Cardiac muscle cell (in vitro differentiated cells and primary cell): ENCODE data around the gene EMP1. TPM values are rescaled to one million over a fixed set of nuclear protein-coding genes. Genes with fewer than 3 reads are reported as not detected.

Experiments used
- DNase-seq, 2 donors: peaks; one replicate each; pipeline versions ENCODE4 v3.0.0 to v3.0.0-alpha.2; 2010 to 2017; ENCODE audit warnings: low read depth in 1 of 2, low spot score in 1 of 2
- H3K27ac ChIP-seq: fragments of 200-600 bp; sonication (generic); 2 replicates; pipeline ENCODE4 v1.5.1; 2016
- H3K27me3 ChIP-seq: fragments of 200-600 bp; sonication (generic); 2 replicates; pipeline ENCODE4 v1.6.0; 2016; ENCODE audit warnings: control low read depth
- H3K36me3 ChIP-seq: fragments of 200-600 bp; sonication (generic); 2 replicates; pipeline ENCODE4 v1.5.1; 2016; ENCODE audit warnings: control low read depth
- H3K4me1 ChIP-seq: fragments of 200-600 bp; sonication (generic); 2 replicates; pipeline ENCODE4 v1.8.1; 2017; ENCODE audit warnings: low read depth, mild to moderate bottlenecking, mixed run types
- H3K4me3 ChIP-seq: fragments of 200-600 bp; sonication (generic); 2 replicates; pipeline ENCODE4 v1.5.1; 2016; ENCODE audit warnings: mild to moderate bottlenecking
- H3K9me3 ChIP-seq: fragments of 200-600 bp; sonication (generic); 2 replicates; pipeline ENCODE4 v1.5.1; 2017; ENCODE audit warnings: low read depth, mild to moderate bottlenecking, control low read depth
- polyA plus RNA-seq: library from polyadenylated mRNA; unstranded; fragments of >200 nt; fragmentation: Nextera tagmentation; extraction: Ambion mirVana; gene quantifications from 2 replicates; pipeline ENCODE4 v1.2.1, GENCODE V29; 2016
- total RNA-seq: library from RNA; depleted of rRNA; stranded (reverse); fragments of >200 nt; gene quantifications from 2 replicates; pipeline ENCODE4 v1.2.3, GENCODE V29; 2016
- TF ChIP-seq, protein P1 (sequence below): IDR thresholded peaks from 2 replicates; pipeline ENCODE4 v1.5.1; 2012; ENCODE audit warnings: low read depth, mild to moderate bottlenecking, low read length

Gene EMP1
- total and polyA plus RNA-seq, 2 experiments from 2014 or later: 0.30 to 1.7 TPM

DNA sequence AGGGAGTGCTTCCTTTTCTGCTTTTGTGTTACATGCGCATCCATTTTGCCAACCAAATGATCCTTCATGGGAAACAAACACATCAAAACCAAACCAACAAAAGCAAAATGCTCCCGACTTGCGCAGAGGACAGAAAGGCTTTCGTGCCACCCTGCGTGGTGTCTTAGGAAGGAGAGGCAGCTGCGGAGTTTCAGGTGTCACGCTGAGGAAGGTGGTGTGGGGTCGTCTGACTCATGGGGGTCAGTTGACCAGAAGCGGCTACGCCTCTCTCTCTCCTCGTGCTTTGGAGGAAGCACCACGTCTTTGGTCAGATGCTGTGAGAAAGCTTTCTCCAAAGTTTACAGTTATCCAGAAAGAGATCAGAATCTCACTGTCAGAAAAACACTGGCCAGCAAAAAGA is 7.9 kb downstream of the EMP1 start:
- Histone ChIP-seq H3K27ac (no peak overlapping the region), H3K9me3 (no peaks in the 10 kb centered on the region), H3K27me3 (no peaks in the 10 kb centered on the region), H3K4me1 (no peaks in the 10 kb centered on the region), H3K36me3 (no peaks in the 10 kb centered on the region), H3K4me3 (no peak overlapping the region)
- TF ChIP-seq, protein P1, sequence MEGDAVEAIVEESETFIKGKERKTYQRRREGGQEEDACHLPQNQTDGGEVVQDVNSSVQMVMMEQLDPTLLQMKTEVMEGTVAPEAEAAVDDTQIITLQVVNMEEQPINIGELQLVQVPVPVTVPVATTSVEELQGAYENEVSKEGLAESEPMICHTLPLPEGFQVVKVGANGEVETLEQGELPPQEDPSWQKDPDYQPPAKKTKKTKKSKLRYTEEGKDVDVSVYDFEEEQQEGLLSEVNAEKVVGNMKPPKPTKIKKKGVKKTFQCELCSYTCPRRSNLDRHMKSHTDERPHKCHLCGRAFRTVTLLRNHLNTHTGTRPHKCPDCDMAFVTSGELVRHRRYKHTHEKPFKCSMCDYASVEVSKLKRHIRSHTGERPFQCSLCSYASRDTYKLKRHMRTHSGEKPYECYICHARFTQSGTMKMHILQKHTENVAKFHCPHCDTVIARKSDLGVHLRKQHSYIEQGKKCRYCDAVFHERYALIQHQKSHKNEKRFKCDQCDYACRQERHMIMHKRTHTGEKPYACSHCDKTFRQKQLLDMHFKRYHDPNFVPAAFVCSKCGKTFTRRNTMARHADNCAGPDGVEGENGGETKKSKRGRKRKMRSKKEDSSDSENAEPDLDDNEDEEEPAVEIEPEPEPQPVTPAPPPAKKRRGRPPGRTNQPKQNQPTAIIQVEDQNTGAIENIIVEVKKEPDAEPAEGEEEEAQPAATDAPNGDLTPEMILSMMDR: no peak
- peak in 1 of 2 donors; percentile 50 for DNase-seq

DNA sequence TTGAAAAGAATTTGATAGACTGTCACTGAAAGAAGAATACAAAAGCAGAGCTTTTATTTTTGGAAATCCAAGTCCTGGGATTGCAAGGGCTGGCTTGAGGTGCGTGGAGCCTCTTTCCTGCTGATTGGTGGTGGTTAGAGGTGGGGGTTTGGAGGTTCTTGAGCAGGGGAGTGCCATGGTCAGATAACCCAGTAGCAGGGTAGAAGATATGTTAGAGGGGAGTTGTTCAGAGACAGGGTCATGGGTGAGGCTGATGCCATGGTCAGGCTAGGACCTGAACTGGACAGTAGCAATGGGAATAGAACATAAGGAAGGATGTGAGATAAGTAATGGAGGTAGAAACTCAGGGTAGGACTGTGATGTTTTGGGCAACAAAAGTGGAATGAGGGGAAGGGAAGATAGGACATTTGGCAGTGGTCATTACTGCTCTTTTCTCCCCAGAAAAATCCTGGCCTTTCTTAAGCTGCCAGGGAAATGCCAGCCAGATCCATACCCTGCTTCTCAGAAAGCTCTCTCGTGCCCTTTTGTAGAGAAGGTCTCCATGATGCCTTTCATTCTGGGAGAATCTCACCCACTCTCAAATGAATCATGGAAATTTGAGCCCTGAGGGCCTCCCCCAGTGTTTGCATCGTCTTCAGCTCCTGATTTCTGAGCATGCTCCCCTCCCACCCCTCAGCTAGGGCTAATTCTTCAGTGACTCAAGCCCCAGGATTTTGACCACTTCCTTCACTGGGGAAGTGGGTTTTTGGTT is 9.5 kb downstream of the EMP1 start:
- no peaks in the 10 kb centered on the region for H3K9me3 ChIP-seq
- no peak overlapping the region for H3K27ac ChIP-seq
- H3K36me3 ChIP-seq: no peaks in the 10 kb centered on the region
- H3K27me3 ChIP-seq: no peaks in the 10 kb centered on the region
- no peak overlapping the region for H3K4me3 ChIP-seq
- TF ChIP-seq, protein P1: no peak
- no peaks in the 10 kb centered on the region for H3K4me1 ChIP-seq
- DNase-seq: peak in 1 of 2 donors; percentile 98

DNA sequence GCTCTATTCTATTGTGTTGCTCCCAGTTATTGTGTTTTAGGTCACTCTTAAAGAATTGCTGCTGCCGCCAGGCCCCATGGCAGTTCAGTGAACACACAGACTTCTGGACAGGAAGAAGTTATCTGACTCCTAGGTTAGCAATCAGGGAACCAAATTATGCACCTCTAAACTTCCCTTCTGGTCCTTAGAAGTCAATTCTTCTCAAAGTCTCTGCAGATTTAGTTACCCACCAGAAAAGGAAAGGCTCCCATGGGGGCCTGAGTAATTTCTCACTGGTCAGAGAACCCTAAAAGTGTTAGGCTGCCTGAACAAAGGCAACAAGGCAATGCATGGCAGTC is 10.0 kb downstream of the EMP1 start:
- no peaks in the 10 kb centered on the region for H3K36me3 ChIP-seq
- H3K27ac ChIP-seq: no peak overlapping the region
- DNase-seq: no peak
- no peaks in the 10 kb centered on the region for H3K27me3 ChIP-seq
- H3K4me1 ChIP-seq: no peaks in the 10 kb centered on the region
- H3K4me3 ChIP-seq: no peak overlapping the region
- no peaks in the 10 kb centered on the region for H3K9me3 ChIP-seq
- TF ChIP-seq, protein P1: no peak

DNA sequence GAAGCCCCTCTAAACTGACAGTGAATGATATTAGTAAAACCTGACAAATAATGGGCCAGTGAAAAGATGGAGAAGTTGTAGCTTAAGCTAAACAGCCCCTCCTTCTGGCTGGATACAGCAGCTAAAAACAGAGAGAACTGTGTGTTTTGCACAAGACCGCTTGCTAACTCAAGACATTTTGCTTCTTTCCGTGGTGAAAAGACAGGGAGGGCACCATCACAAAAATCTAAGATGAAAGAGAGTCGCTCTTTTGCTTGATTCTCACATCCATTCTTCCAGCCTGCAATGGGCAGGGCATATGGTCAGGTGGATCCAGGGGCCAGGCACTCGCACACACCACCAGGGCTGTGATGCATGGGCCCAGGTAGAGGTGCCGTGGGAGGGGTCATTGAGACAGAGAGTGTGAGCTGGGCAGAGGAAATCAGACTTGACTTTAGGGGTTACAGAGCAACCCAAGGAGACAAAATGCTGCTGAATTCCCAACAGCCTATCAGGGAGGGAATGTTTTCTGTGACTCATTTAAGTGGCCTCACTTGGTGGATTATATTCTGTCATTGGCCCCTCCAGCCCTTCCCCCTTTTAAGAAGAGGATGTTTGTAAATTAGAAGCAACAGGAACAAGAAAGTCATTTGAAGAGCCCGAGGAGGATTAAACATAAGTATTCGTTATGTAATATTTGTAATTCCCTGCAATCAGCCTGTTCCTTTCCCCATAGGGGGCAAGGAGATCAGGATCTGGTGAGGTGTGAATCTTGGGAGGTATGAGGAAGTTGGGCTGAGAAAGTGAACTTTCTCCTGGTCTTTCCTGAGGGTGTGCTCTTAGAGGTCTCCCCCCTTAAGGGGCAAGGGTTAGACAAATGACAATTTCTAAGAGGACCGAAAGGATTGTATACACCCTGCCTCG is 12.3 kb downstream of the EMP1 start:
- DNase-seq: peak; percentile 29 to 65
- TF ChIP-seq, protein P1: peak; percentile 71
- Histone ChIP-seq H3K36me3 (no peaks in the 10 kb centered on the region), H3K4me3 (no peak overlapping the region), H3K9me3 (no peaks in the 10 kb centered on the region), H3K27ac (no peak overlapping the region), H3K27me3 (no peaks in the 10 kb centered on the region), H3K4me1 (no peaks in the 10 kb centered on the region)

DNA sequence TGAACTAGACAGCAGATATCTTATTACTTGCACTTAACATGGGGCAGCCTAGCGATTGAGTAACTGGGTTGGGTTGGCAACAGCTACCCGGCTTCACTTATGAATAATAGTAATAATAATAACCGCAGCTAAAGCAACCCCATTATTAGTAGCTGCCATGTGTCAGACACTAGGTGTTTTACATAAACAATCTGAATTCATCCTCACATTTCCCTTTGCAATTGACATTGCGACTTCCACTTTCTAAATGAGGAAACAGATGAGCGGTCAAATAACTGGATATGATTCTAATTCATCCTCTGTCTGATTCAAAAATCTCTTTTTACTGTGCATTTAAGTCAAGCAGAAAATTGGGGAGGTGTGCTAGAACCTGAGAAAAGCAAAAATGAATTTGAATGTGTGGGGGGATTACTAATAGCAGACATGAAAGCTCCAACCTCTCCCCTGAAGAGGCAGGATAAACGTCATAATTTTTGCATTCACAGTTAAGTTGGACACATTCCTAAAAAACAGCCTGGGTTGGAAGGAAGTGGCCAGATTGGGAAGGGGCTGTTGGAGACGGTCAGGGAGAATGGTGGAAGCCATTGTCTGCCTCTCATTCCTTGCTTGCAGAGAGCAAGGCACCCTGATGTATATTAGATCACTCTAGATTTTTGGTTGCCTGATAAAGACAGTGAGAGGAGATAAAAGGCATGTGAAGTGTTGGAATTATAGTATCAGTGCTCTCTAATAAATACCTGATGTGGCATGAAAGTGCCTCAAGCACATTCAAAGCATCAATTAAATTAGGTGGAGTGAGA is 13.1 kb downstream of the EMP1 start:
- Histone ChIP-seq H3K4me3 (no peak overlapping the region), H3K9me3 (no peaks in the 10 kb centered on the region), H3K27me3 (no peaks in the 10 kb centered on the region), H3K36me3 (no peaks in the 10 kb centered on the region), H3K4me1 (no peaks in the 10 kb centered on the region), H3K27ac (no peak overlapping the region)
- TF ChIP-seq, protein P1: no peak
- peak in 1 of 2 donors; percentile 52 for DNase-seq
